ENCODE data around the gene KRTAP21-2.
"Not testable (repeated sequence)": the region's sequence is repeated elsewhere in the genome, so short reads cannot be mapped to it uniquely, and the experiment has no call there.

KRTAP21-2 gene

GRCh38 chr21:30747159-30747558 lies at the start of gene KRTAP21-2:
Gene KRTAP21-2 (minus strand): TSS chr21:30747259. CDS start chr21:30747202, 57 bp downstream.
- DNase-seq (ENCODE audit: low read depth in 2 of 2, low spot score in 1 of 2), result no peak

GRCh38 chr21:30793581-30794314 lies 46.7 kb upstream of the KRTAP21-2 start:
- DNase-seq (ENCODE audit: low read depth in 2 of 2, low spot score in 1 of 2), result no peak

- DNase-seq (ENCODE audit: low read depth in 2 of 2, low spot score in 1 of 2), result no peak
These were observed 32.2 kb upstream of the KRTAP21-2 start for GRCh38 chr21:30779249-30779648.

GRCh38 chr21:30769724-30770431 lies 22.8 kb upstream of the KRTAP21-2 start:
- no peak for DNase-seq (ENCODE audit: low read depth in 2 of 2, low spot score in 1 of 2)

- DNase-seq (ENCODE audit: low read depth in 2 of 2, low spot score in 1 of 2), result no peak
These were observed 13.7 kb upstream of the KRTAP21-2 start for GRCh38 chr21:30760776-30761175.

GRCh38 chr21:30758306-30758705 lies 11.2 kb upstream of the KRTAP21-2 start:
- no peak for DNase-seq (ENCODE audit: low read depth in 2 of 2, low spot score in 1 of 2)

- not testable (repeated sequence) for DNase-seq (ENCODE audit: low read depth in 2 of 2, low spot score in 1 of 2)
These were observed 8.3 kb upstream of the KRTAP21-2 start, which contains the start of gene KRTAP21-1 for GRCh38 chr21:30755328-30755727. Gene KRTAP21-1 (minus strand): TSS chr21:30755428. CDS start chr21:30755378, 50 bp downstream.

GRCh38 chr21:30740462-30740861 lies 6.6 kb downstream of the KRTAP21-2 start:
- DNase-seq (ENCODE audit: low read depth in 2 of 2, low spot score in 1 of 2), result no peak

- DNase-seq (ENCODE audit: low read depth in 2 of 2, low spot score in 1 of 2), result no peak
These were observed 14.0 kb downstream of the KRTAP21-2 start for GRCh38 chr21:30733026-30733425.

- no peak for DNase-seq (ENCODE audit: low read depth in 2 of 2, low spot score in 1 of 2)
These were observed 20.3 kb downstream of the KRTAP21-2 start for GRCh38 chr21:30726726-30727125.

GRCh38 chr21:30719401-30719800 lies 27.7 kb downstream of the KRTAP21-2 start:
- DNase-seq (ENCODE audit: low read depth in 2 of 2, low spot score in 1 of 2), result no peak

- no peak for DNase-seq (ENCODE audit: low read depth in 2 of 2, low spot score in 1 of 2)
These were observed 28.7 kb downstream of the KRTAP21-2 start, which contains the start of gene KRTAP21-3 for GRCh38 chr21:30718239-30718909. Gene KRTAP21-3 (minus strand): TSS chr21:30718777. CDS start chr21:30718759, 18 bp downstream.

- DNase-seq (ENCODE audit: low read depth in 2 of 2, low spot score in 1 of 2), result no peak
These were observed 30.0 kb downstream of the KRTAP21-2 start for GRCh38 chr21:30717105-30717504.

- no peak for DNase-seq (ENCODE audit: low read depth in 2 of 2, low spot score in 1 of 2)
These were observed 32.1 kb downstream of the KRTAP21-2 start for GRCh38 chr21:30714946-30715345.

GRCh38 chr21:30714456-30714855 lies 32.6 kb downstream of the KRTAP21-2 start:
- no peak for DNase-seq (ENCODE audit: low read depth in 2 of 2, low spot score in 1 of 2)

GRCh38 chr21:30713766-30714165 lies 33.3 kb downstream of the KRTAP21-2 start:
- DNase-seq (ENCODE audit: low read depth in 2 of 2, low spot score in 1 of 2), result no peak

- DNase-seq (ENCODE audit: low read depth in 2 of 2, low spot score in 1 of 2), result no peak
These were observed 36.6 kb downstream of the KRTAP21-2 start for GRCh38 chr21:30710499-30710898.

GRCh38 chr21:30707409-30707808 lies 39.6 kb downstream of the KRTAP21-2 start:
- DNase-seq (ENCODE audit: low read depth in 2 of 2, low spot score in 1 of 2), result no peak
